GM18505 (cell line): ENCODE measurements around the gene PNRC2.
"Not testable (repeated sequence)": the region's sequence is repeated elsewhere in the genome, so short reads cannot be mapped to it uniquely, and the experiment has no call there.

Experiments
- ATAC-seq: cut with Tn5 transposase; IDR thresholded peaks from one replicate; pipeline ENCODE4 v1.9.1; 2021; ENCODE audit not compliant: unreplicated experiment
- POLR2A ChIP-seq: IDR thresholded peaks from 4 replicates; pipeline ENCODE4 v1.6.1; 2011; ENCODE audit warnings: borderline replicate concordance; ENCODE audit not compliant: insufficient read depth, insufficient read length; ENCODE audit errors: extremely low read depth

PNRC2 gene

GRCh38 chr1:23989263-23989662 lies 29.6 kb downstream of the PNRC2 start:
- TF ChIP-seq POLR2A: no peak
- no peak for ATAC-seq

- not testable (repeated sequence) for ATAC-seq
Measured at GRCh38 chr1:23992011-23992410, 32.4 kb downstream of the PNRC2 start.

GRCh38 chr1:23995431-23995837 lies 35.8 kb downstream of the PNRC2 start:
- no peak for ATAC-seq
- TF ChIP-seq POLR2A: no peak

- TF ChIP-seq POLR2A: no peak
- no peak for ATAC-seq
Measured at GRCh38 chr1:23996700-23997229, 37.1 kb downstream of the PNRC2 start.

- no peak for TF ChIP-seq POLR2A
- no peak for ATAC-seq
Measured at GRCh38 chr1:23997812-23998211, 38.2 kb downstream of the PNRC2 start.

GRCh38 chr1:23999156-23999671 lies 39.6 kb downstream of the PNRC2 start:
- no peak for ATAC-seq
- no peak for TF ChIP-seq POLR2A

- no peak for ATAC-seq
- no peak for TF ChIP-seq POLR2A
Measured at GRCh38 chr1:24002695-24003094, 43.1 kb downstream of the PNRC2 start.

GRCh38 chr1:24003331-24003972 lies 43.8 kb downstream of the PNRC2 start:
- TF ChIP-seq POLR2A: no peak
- no peak for ATAC-seq

- no peak for ATAC-seq
- no peak for TF ChIP-seq POLR2A
Measured at GRCh38 chr1:24004132-24004531, 44.5 kb downstream of the PNRC2 start.

GRCh38 chr1:24005163-24005562 lies 45.5 kb downstream of the PNRC2 start:
- no peak for ATAC-seq
- TF ChIP-seq POLR2A: no peak

- no peak for ATAC-seq
- TF ChIP-seq POLR2A: no peak
Measured at GRCh38 chr1:24007079-24007478, 47.5 kb downstream of the PNRC2 start.

GRCh38 chr1:24008574-24009184 lies 49.1 kb downstream of the PNRC2 start:
- not testable (repeated sequence) for ATAC-seq

- ATAC-seq: no peak
- TF ChIP-seq POLR2A: no peak
Measured at GRCh38 chr1:24009406-24009805, 49.8 kb downstream of the PNRC2 start.

GRCh38 chr1:24010650-24011049 lies 51.0 kb downstream of the PNRC2 start:
- TF ChIP-seq POLR2A: no peak
- no peak for ATAC-seq

- not testable (repeated sequence) for ATAC-seq
Measured at GRCh38 chr1:24012878-24013277, 53.2 kb downstream of the PNRC2 start.
